T1000 (cell line): ENCODE data around the gene TSPAN32.
"Not testable (repeated sequence)": the region's sequence is repeated elsewhere in the genome, so short reads cannot be mapped to it uniquely, and the experiment has no call there.

Experiments used
- DNase-seq: peaks from one replicate; lab custom pipeline; 2025; ENCODE audit warnings: mixed read lengths; lab: John Stamatoyannopoulos, UW

Gene TSPAN32

GRCh38 chr11:2267306-2267850 lies 34.4 kb upstream of the TSPAN32 start:
- no peak for DNase-seq

GRCh38 chr11:2267851-2268728 lies 33.7 kb upstream of the TSPAN32 start:
- no peak for DNase-seq

- no peak for DNase-seq
These were observed 32.8 kb upstream of the TSPAN32 start for GRCh38 chr11:2268729-2269600.

- no peak for DNase-seq
These were observed 32.1 kb upstream of the TSPAN32 start for GRCh38 chr11:2269601-2270321.

- DNase-seq = no peak
These were observed 31.3 kb upstream of the TSPAN32 start, which contains the start of gene ASCL2 for GRCh38 chr11:2270322-2271076. ASCL2 (minus strand) TSS chr11:2270588; CDS start chr11:2270332, 256 bp downstream.

GRCh38 chr11:2271077-2271326 lies 30.8 kb upstream of the TSPAN32 start:
- DNase-seq = no peak

- no peak for DNase-seq
These were observed 30.2 kb upstream of the TSPAN32 start for GRCh38 chr11:2271327-2272227.

GRCh38 chr11:2272228-2272945 lies 29.4 kb upstream of the TSPAN32 start:
- no peak for DNase-seq

GRCh38 chr11:2272946-2273280 lies 28.9 kb upstream of the TSPAN32 start:
- DNase-seq = no peak

GRCh38 chr11:2273311-2273710 lies 28.5 kb upstream of the TSPAN32 start:
- no peak for DNase-seq

GRCh38 chr11:2273771-2274170 lies 28.0 kb upstream of the TSPAN32 start:
- no peak for DNase-seq

GRCh38 chr11:2275334-2276279 lies 26.2 kb upstream of the TSPAN32 start:
- no peak for DNase-seq

- no peak for DNase-seq
These were observed 25.4 kb upstream of the TSPAN32 start for GRCh38 chr11:2276280-2277007.

- DNase-seq = no peak
These were observed 24.8 kb upstream of the TSPAN32 start for GRCh38 chr11:2277008-2277346.

- DNase-seq = no peak
These were observed 23.8 kb upstream of the TSPAN32 start for GRCh38 chr11:2277933-2278523.

GRCh38 chr11:2280208-2280607 lies 21.6 kb upstream of the TSPAN32 start:
- DNase-seq = no peak

GRCh38 chr11:2286350-2286749 lies 15.5 kb upstream of the TSPAN32 start:
- not testable (repeated sequence) for DNase-seq

- no peak for DNase-seq
These were observed 14.7 kb upstream of the TSPAN32 start for GRCh38 chr11:2287091-2287490.
